GM21529 (cell line): Measurements from ENCODE around the gene ARGLU1.

Experiments
- ATAC-seq: cut with Tn5 transposase; IDR thresholded peaks from one replicate; pipeline ENCODE4 v1.9.1; 2021; ENCODE audit not compliant: unreplicated experiment

ARGLU1 gene

GRCh38 chr13:106526738-106527444 lies 41.0 kb downstream of the ARGLU1 start:
- no peak for ATAC-seq

GRCh38 chr13:106525865-106526264 lies 42.1 kb downstream of the ARGLU1 start:
- ATAC-seq = no peak

GRCh38 chr13:106524108-106524507 lies 43.8 kb downstream of the ARGLU1 start:
- ATAC-seq = no peak

- no peak for ATAC-seq
These were observed 44.4 kb downstream of the ARGLU1 start for GRCh38 chr13:106523576-106523975.

GRCh38 chr13:106522898-106523525 lies 44.9 kb downstream of the ARGLU1 start:
- no peak for ATAC-seq

- no peak for ATAC-seq
These were observed 45.7 kb downstream of the ARGLU1 start for GRCh38 chr13:106522112-106522705.

- no peak for ATAC-seq
These were observed 46.7 kb downstream of the ARGLU1 start for GRCh38 chr13:106521095-106521799.

GRCh38 chr13:106520251-106521054 lies 47.5 kb downstream of the ARGLU1 start:
- ATAC-seq = no peak

- ATAC-seq = no peak
These were observed 49.4 kb downstream of the ARGLU1 start for GRCh38 chr13:106518512-106518911.

- ATAC-seq = no peak
These were observed 50.7 kb downstream of the ARGLU1 start for GRCh38 chr13:106517109-106517847.

GRCh38 chr13:106515635-106516254 lies 52.2 kb downstream of the ARGLU1 start:
- no peak for ATAC-seq

- ATAC-seq = no peak
These were observed 52.9 kb downstream of the ARGLU1 start for GRCh38 chr13:106514928-106515634.

GRCh38 chr13:106513025-106513983 lies 54.6 kb downstream of the ARGLU1 start:
- ATAC-seq = no peak

- peak; percentile 71 for ATAC-seq
These were observed 60.2 kb downstream of the ARGLU1 start for GRCh38 chr13:106507560-106508274.

GRCh38 chr13:106506286-106506685 lies 61.7 kb downstream of the ARGLU1 start:
- no peak for ATAC-seq

GRCh38 chr13:106505732-106506131 lies 62.2 kb downstream of the ARGLU1 start:
- ATAC-seq = no peak

- ATAC-seq = no peak
These were observed 62.6 kb downstream of the ARGLU1 start for GRCh38 chr13:106505295-106505694.
